C4-2B (cell line): ENCODE data around the gene LYPLA2.

Experiments
- CTCF ChIP-seq: fragments of 450-650 bp; conservative IDR thresholded peaks from 2 replicates; pipeline ENCODE4 v1.5.1; 2017; ENCODE audit warnings: mild to moderate bottlenecking
- ZFX ChIP-seq: fragments of 450-650 bp; IDR thresholded peaks from 2 replicates; pipeline ENCODE4 v1.6.1; 2017

DNA sequence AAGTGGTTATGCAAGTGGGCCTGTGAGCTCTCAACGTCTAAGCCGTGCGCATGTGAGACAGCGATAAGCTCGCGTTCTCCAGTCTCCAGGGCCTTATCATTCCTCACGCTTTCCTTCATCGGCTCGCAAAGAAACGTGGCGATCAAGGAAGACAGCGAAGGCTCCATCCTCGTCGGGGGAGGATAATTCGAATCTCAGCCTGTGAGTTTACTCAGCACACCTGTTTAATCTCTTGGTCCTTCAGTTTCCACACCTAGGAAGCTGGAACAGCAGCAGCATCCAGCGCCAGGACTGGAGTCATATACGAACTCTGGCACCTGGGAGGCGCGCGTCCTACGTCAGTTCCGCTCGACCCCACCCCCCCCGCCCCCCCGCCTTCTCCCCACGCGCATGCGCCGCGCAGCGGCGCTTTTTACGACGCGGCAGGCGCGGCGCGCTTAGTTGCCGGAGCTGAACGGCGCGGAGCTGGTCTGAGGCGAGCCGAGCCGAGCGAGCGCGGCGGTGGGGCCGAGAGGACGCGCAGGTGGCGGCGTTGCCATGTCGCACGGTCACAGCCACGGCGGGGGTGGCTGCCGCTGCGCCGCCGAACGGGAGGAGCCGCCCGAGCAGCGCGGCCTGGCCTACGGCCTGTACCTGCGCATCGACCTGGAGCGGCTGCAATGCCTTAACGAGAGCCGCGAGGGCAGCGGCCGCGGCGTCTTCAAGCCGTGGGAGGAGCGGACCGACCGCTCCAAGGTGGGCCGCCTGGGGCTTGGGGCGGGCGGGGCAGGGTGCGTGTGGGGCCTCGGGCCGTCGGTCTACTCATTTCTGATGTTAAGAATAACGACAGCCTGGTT lies 12.7 kb upstream of the LYPLA2 start, which contains the start of gene PITHD1:
- no peak for TF ChIP-seq CTCF
- TF ChIP-seq ZFX: peak; percentile 89
